ENCODE measurements around the gene ANKRD29. TPM values are rescaled to one million over a fixed set of nuclear protein-coding genes. Genes with fewer than 3 reads are reported as not detected.

ANKRD29 gene
- polyA plus RNA-seq, 1 experiment = 0.15 TPM

GRCh38 chr18:23592911-23593310 is 69.8 kb downstream of the ANKRD29 start:
- ChIA-PET POLR2A (no interaction called here), CTCF (no interaction called here)
- peaks cover 5% of the 10 kb centered on the region for H3K27me3 ChIP-seq (ENCODE audit: control insufficient read depth, insufficient read depth, low read length)
- no peak overlapping the region for H3K4me3 ChIP-seq (ENCODE audit: low read depth, low read length)
- TF ChIP-seq, protein P1, sequence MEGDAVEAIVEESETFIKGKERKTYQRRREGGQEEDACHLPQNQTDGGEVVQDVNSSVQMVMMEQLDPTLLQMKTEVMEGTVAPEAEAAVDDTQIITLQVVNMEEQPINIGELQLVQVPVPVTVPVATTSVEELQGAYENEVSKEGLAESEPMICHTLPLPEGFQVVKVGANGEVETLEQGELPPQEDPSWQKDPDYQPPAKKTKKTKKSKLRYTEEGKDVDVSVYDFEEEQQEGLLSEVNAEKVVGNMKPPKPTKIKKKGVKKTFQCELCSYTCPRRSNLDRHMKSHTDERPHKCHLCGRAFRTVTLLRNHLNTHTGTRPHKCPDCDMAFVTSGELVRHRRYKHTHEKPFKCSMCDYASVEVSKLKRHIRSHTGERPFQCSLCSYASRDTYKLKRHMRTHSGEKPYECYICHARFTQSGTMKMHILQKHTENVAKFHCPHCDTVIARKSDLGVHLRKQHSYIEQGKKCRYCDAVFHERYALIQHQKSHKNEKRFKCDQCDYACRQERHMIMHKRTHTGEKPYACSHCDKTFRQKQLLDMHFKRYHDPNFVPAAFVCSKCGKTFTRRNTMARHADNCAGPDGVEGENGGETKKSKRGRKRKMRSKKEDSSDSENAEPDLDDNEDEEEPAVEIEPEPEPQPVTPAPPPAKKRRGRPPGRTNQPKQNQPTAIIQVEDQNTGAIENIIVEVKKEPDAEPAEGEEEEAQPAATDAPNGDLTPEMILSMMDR (IDR thresholded peaks at IDR 0.05; ENCODE audit: low read depth, low read length) = no peak
- no peak for DNase-seq (ENCODE audit: low read depth, low spot score)
- H3K9me3 ChIP-seq (ENCODE audit: control insufficient read depth, insufficient read depth, low read length) = no peaks in the 10 kb centered on the region
- no peak overlapping the region for H3K27ac ChIP-seq (ENCODE audit: low read depth, low read length)

DNA sequence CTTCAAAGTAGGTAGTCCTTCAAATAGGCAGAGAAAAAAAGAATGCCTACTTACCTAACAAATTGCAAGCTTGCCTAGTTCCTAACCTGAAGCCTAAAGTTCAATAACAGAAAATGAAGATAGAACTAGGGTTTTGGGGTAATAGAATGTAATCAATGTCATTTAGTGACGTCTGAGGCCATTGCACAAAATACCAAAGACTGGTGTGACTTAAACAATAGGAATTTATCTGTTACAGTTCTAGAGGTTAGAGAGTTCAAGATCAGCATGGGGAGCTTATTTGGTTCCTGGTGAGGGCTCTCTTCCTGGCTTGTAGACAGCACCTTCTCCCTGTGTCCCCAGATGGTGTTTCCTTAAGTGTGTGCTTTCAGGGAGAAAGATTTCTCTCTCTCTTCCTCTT is 71.7 kb downstream of the ANKRD29 start:
- DNase-seq (ENCODE audit: low read depth, low spot score) = no peak
- no peaks in the 10 kb centered on the region; the same call in 1 of the 2 replicates for H3K9me3 ChIP-seq (ENCODE audit: control insufficient read depth, insufficient read depth, low read length)
- H3K27ac ChIP-seq (ENCODE audit: low read depth, low read length) = no peak overlapping the region
- TF ChIP-seq, protein P1 (IDR thresholded peaks at IDR 0.05; ENCODE audit: low read depth, low read length) = no peak
- peaks cover 5% of the 10 kb centered on the region for H3K27me3 ChIP-seq (ENCODE audit: control insufficient read depth, insufficient read depth, low read length)
- ChIA-PET CTCF (interaction anchor here (1.3 kb wide), 1 partner anchor 327 kb away, joined by 4 read pairs; no protein-coding TSS in a partner anchor), POLR2A (no interaction called here)
- H3K4me3 ChIP-seq (ENCODE audit: low read depth, low read length) = no peak overlapping the region

GRCh38 chr18:23588836-23589560 is 73.7 kb downstream of the ANKRD29 start:
- ChIA-PET CTCF (interaction anchor here (0.9 to 1.5 kb wide), 3 partner anchors 73 to 607 kb away, joined by 3 to 9 read pairs (median 7); no protein-coding TSS in a partner anchor), POLR2A (no interaction called here)
- no peak for DNase-seq (ENCODE audit: low read depth, low spot score)
- peaks cover 5% of the 10 kb centered on the region for H3K27me3 ChIP-seq (ENCODE audit: control insufficient read depth, insufficient read depth, low read length)
- TF ChIP-seq, protein P1 (IDR thresholded peaks at IDR 0.05; ENCODE audit: low read depth, low read length) = no peak
- no peak overlapping the region for H3K27ac ChIP-seq (ENCODE audit: low read depth, low read length)
- no peaks in the 10 kb centered on the region; the same call in 1 of the 2 replicates for H3K9me3 ChIP-seq (ENCODE audit: control insufficient read depth, insufficient read depth, low read length)
- no peak overlapping the region for H3K4me3 ChIP-seq (ENCODE audit: low read depth, low read length)

GRCh38 chr18:23587220-23587642 is 75.5 kb downstream of the ANKRD29 start:
- ChIA-PET CTCF (interaction anchor here (1.1 kb wide), 1 partner anchor 15 kb away, joined by 3 read pairs; no protein-coding TSS in a partner anchor), POLR2A (interaction anchor here (0.6 kb wide), 1 partner anchor 12 kb away, joined by 3 read pairs; no protein-coding TSS in a partner anchor)
- H3K27me3 ChIP-seq (ENCODE audit: control insufficient read depth, insufficient read depth, low read length) = peaks cover 12% of the 10 kb centered on the region
- H3K9me3 ChIP-seq (ENCODE audit: control insufficient read depth, insufficient read depth, low read length) = no peaks in the 10 kb centered on the region; the same call in 1 of the 2 replicates
- TF ChIP-seq, protein P1 (IDR thresholded peaks at IDR 0.05; ENCODE audit: low read depth, low read length) = no peak
- no peak for DNase-seq (ENCODE audit: low read depth, low spot score)
- H3K4me3 ChIP-seq (ENCODE audit: low read depth, low read length) = peak overlapping the region; percentile 90
- no peak overlapping the region for H3K27ac ChIP-seq (ENCODE audit: low read depth, low read length)

All from AG04450 (cell line).